Progenitor cell of endocrine pancreas (in vitro differentiated cells): ENCODE results near the gene POPDC2. TPM values are rescaled to one million over a fixed set of nuclear protein-coding genes. Genes with fewer than 3 reads are reported as not detected.
A peak's percentile ranks its signal among the peaks of the same experiment; 100 is the strongest.

Source experiments
- DNase-seq: peaks from one replicate; pipeline ENCODE4 v3.0.0; 2021; ENCODE audit warnings: low spot score; ENCODE audit not compliant: unreplicated experiment
- H3K27ac Mint-ChIP-seq: 2 replicates; pipeline ENCODE4 v1.8.0; 2021; ENCODE audit warnings: mild to moderate bottlenecking, moderate library complexity, mixed read lengths
- H3K27me3 Mint-ChIP-seq: 2 replicates; pipeline ENCODE4 v1.8.0; 2021; ENCODE audit warnings: mixed read lengths
- H3K36me3 Mint-ChIP-seq: 2 replicates; pipeline ENCODE4 v1.8.0; 2022; ENCODE audit warnings: mixed read lengths; ENCODE audit not compliant: insufficient read depth
- H3K4me1 Mint-ChIP-seq: 2 replicates; pipeline ENCODE4 v1.8.0; 2021; ENCODE audit warnings: low read depth, mixed read lengths
- H3K4me3 Mint-ChIP-seq: 2 replicates; pipeline ENCODE4 v1.8.0; 2021; ENCODE audit warnings: low read depth, mild to moderate bottlenecking, moderate library complexity, mixed read lengths
- H3K9me3 Mint-ChIP-seq: 2 replicates; pipeline ENCODE4 v1.8.0; 2021; ENCODE audit warnings: low read depth, mixed read lengths
- total RNA-seq: library from RNA; stranded (reverse); gene quantifications from 2 replicates; pipeline ENCODE4 v1.2.1, GENCODE V29; 2021
- TF ChIP-seq, protein P1 (sequence below): fragments of 200-600 bp; sonication (generic); IDR thresholded peaks from one replicate; pipeline ENCODE4 v1.5.0; 2021; ENCODE audit warnings: antibody characterized with exemption, mild to moderate bottlenecking; ENCODE audit not compliant: unreplicated experiment

Gene POPDC2
- total RNA-seq, 1 donor from 2014 or later, result 3.8 TPM

DNA sequence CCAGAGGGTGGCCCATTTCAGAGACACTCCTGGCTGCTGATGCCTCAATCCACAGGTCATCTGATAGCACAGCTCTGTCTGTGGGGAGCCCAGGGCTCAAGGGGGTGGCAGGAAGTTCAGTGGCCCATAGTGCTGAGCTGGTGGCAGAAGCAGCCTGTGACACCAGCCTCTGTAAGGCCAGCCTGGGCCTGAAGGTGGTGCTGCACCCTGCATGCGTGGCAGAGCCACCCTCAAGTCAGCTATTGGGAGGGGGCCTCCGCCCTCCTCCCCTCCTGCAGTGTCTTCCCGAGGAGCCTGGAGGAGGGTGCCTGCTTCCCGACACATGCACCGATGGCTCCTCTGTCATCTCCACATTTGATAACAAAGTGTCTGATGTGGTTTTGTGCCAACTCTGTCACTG, 59.7 kb downstream of the POPDC2 start:
- Mint-ChIP-seq H3K4me3 (no peak overlapping the region), H3K27me3 (peaks cover 11% of the 10 kb centered on the region), H3K27ac (no peak overlapping the region), H3K9me3 (no peaks in the 10 kb centered on the region), H3K4me1 (peaks cover 14% of the 10 kb centered on the region), H3K36me3 (no peaks in the 10 kb centered on the region)
- TF ChIP-seq, protein P1, sequence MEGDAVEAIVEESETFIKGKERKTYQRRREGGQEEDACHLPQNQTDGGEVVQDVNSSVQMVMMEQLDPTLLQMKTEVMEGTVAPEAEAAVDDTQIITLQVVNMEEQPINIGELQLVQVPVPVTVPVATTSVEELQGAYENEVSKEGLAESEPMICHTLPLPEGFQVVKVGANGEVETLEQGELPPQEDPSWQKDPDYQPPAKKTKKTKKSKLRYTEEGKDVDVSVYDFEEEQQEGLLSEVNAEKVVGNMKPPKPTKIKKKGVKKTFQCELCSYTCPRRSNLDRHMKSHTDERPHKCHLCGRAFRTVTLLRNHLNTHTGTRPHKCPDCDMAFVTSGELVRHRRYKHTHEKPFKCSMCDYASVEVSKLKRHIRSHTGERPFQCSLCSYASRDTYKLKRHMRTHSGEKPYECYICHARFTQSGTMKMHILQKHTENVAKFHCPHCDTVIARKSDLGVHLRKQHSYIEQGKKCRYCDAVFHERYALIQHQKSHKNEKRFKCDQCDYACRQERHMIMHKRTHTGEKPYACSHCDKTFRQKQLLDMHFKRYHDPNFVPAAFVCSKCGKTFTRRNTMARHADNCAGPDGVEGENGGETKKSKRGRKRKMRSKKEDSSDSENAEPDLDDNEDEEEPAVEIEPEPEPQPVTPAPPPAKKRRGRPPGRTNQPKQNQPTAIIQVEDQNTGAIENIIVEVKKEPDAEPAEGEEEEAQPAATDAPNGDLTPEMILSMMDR, result peak; percentile 44
- DNase-seq, result no peak

DNA sequence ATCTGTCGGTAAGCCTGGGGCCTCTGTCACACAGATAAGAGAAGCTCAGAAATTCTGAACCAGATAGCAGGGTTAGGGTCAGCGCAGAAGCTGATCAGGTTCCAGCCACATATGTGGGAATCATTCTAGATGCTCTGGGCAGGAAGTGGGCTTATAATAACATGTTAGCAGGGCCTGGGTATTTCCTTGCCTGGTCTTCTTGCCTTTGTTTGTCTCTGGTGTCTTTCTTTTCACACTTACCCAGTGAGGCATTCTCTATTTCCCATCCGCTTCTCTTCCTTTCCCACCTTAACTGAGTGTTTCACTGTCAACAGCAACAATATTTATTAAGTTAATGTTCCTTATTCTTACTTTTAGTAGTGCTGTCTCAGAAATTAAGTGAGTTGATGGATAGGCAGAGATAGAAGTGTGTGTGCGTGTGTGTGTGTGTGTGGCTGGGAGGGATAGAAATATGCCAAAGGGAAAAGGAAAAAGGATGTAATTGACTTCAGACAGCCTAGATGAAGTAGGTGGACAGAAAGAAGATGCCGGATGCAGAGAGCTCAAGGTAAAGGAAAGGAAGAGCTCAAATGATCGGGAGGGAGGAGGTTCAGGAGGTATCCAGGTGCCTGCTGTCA, 60.7 kb downstream of the POPDC2 start:
- Mint-ChIP-seq H3K4me1 (peaks cover 14% of the 10 kb centered on the region), H3K9me3 (no peaks in the 10 kb centered on the region), H3K36me3 (no peaks in the 10 kb centered on the region), H3K27me3 (peaks cover 11% of the 10 kb centered on the region), H3K4me3 (no peak overlapping the region), H3K27ac (no peak overlapping the region)
- TF ChIP-seq, protein P1, result no peak
- DNase-seq, result no peak

DNA sequence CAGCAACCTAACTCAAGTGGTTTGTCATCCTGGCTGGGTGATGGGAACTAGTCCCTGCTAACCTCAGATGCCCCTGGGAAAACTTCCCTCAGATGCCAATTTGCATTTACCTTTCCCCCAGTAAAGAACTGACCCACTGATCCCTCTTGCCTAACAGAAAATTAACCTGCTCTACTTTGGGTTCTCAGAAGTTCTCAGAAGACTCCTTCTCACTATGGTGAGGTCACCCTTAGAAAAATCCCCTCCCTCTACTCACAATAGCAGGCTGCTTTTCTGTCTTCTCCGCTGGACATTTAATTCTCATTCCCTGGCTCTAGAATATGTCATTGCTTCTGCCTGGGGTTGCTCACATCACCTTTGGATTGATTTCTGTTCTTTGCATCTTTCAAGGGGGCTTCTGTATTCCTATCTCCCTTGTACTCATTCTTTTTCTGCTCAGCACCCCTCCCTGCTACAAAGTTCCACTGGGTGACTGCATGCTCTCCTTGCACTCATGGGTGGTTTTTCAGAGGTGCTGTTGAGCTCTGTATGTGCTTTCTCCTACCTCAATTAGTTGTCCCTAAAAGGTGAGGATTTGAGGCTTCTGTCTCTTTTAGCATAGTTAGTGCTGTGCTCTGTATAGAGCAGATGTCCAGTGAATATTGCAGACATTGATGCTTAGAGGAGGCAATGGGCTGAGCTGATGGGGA, 61.8 kb downstream of the POPDC2 start:
- H3K4me3 Mint-ChIP-seq, result no peak overlapping the region
- peaks cover 14% of the 10 kb centered on the region for H3K4me1 Mint-ChIP-seq
- peaks cover 11% of the 10 kb centered on the region for H3K27me3 Mint-ChIP-seq
- TF ChIP-seq, protein P1, result no peak
- no peak overlapping the region for H3K27ac Mint-ChIP-seq
- no peak for DNase-seq
- no peaks in the 10 kb centered on the region for H3K9me3 Mint-ChIP-seq
- no peaks in the 10 kb centered on the region for H3K36me3 Mint-ChIP-seq

DNA sequence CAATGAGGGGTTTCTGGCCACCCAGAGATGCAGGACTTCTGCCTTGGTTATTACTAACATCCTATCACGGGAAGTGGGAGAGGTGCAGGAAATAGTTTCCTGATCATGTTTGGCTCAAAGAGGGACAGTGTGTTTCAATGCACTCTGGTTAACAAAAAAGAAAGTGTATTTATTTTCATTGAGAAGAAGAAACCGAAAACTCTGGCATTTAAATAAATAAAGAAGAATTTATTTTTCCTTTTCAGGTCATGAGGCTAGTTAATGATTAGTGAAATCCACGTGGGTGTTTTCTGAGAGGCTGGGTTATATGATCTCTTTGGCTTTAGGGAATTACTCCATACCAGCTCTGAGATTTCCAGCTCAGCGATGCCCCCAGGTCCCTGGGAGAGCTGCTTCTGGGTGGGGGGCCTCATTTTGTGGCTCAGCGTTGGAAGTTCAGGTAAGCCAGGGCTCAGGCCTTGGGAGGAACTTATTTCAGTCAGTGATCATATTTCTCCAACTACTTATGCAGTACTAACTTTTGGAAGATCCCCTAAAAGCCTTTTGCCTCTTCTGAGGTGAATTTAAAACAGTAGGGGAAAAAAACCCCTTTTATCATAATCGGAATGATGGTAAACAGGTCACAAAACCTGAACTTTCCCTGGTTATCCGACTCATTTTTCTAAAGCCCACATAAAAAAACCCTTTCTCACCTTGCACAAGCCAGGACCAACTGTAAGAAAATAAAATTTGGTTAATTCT, 62.7 kb downstream of the POPDC2 start, which contains the start of gene PLA1A:
Gene PLA1A, plus strand, starts transcription at position 338 of the 741 bp plus-strand sequence. Its CDS starts 29 bp downstream, at position 367.
- Mint-ChIP-seq H3K27ac (no peak within 1 kb of the TSS), H3K36me3 (no peaks in the 10 kb centered on the region), H3K9me3 (no peaks in the 10 kb centered on the region), H3K4me1 (peaks cover 14% of the 10 kb centered on the region), H3K4me3 (no peak within 1 kb of the TSS), H3K27me3 (peaks cover 11% of the 10 kb centered on the region)
- TF ChIP-seq, protein P1, result no peak
- DNase-seq, result no peak

DNA sequence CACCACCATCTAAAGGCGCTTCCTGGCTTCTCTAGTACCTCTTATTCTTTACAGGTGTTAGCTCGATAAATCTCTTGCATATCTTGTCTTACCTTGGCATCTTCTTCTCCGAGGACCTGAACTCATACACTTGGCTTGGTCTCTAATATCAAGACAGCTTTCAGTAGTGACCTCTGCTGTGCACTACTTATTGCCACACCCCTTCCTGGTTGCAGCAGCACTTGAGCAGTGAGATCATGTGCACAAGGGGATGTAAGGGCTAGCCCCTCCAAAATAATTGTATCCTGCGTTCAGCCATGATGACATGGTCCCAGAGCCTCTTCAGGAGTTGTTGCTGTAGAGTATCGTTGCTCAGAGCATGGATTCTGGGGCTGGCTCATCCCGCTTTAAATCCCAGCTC, 64.0 kb downstream of the POPDC2 start:
- TF ChIP-seq, protein P1, result no peak
- Mint-ChIP-seq H3K9me3 (no peaks in the 10 kb centered on the region), H3K36me3 (no peaks in the 10 kb centered on the region), H3K4me1 (peaks cover 13% of the 10 kb centered on the region), H3K27ac (no peak overlapping the region), H3K27me3 (peaks cover 11% of the 10 kb centered on the region), H3K4me3 (no peak overlapping the region)
- DNase-seq, result no peak
